Heart left ventricle (tissue), 16 donors: ENCODE results near the gene DPP8. TPM values are rescaled to one million over a fixed set of nuclear protein-coding genes. Genes with fewer than 3 reads are reported as not detected.

Experiments used
- ATAC-seq, 4 donors: fragments of 200-7000 bp; cut with Tn5 transposase; one replicate each; pipeline ENCODE4 v1.9.1; 2020 to 2022; ENCODE audit warnings: moderate library complexity in 4 of 4, mild to moderate bottlenecking in 3 of 4, moderate number of reproducible peaks in 1 of 4
- DNase-seq, 5 donors: peaks; one replicate each; pipeline ENCODE4 v3.0.0-alpha.2; 2020
- H3K27ac ChIP-seq, 12 donors: fragments of 200-600 bp; sonication (generic) in 4 of 12; one replicate each; pipeline versions ENCODE4 v1.5.0 to v1.8.0; 2016 to 2022; ENCODE audit warnings: mild to moderate bottlenecking in 2 of 12
- H3K27me3 ChIP-seq, 9 donors: fragments of 200-600 bp; sonication (generic) in 2 of 9; one replicate each; pipeline versions ENCODE4 v1.5.1 to v1.8.0; 2016 to 2022; ENCODE audit warnings: mild to moderate bottlenecking in 3 of 9
- H3K36me3 ChIP-seq, 9 donors: fragments of 200-600 bp; sonication (generic) in 2 of 9; one replicate each; pipeline versions ENCODE4 v1.5.0 to v1.8.0; 2018 to 2022; ENCODE audit warnings: mild to moderate bottlenecking in 2 of 9
- H3K4me1 ChIP-seq, 12 donors: fragments of 200-600 bp; sonication (generic) in 4 of 12; one replicate each; pipeline versions ENCODE4 v1.5.0 to v1.8.0; 2016 to 2022; ENCODE audit warnings: mild to moderate bottlenecking in 3 of 12
- H3K4me3 ChIP-seq, 12 donors: fragments of 200-600 bp; sonication (generic) in 4 of 12; one replicate each; pipeline versions ENCODE4 v1.5.0 to v1.8.0; 2017 to 2022; ENCODE audit warnings: mild to moderate bottlenecking in 9 of 12, moderate library complexity in 4 of 12
- H3K9me3 ChIP-seq, 12 donors: fragments of 200-600 bp; sonication (generic) in 4 of 12; one replicate each; pipeline versions ENCODE4 v1.5.0 to v1.8.0; 2016 to 2022; ENCODE audit warnings: mild to moderate bottlenecking in 1 of 12
- POLR2A ChIP-seq, 2 donors: fragments of 450-650 bp; IDR thresholded peaks; one replicate each; pipeline ENCODE4 v1.6.1; 2017; ENCODE audit warnings: antibody characterized with exemption in 2 of 2, mild to moderate bottlenecking in 2 of 2, moderate library complexity in 2 of 2
- WGBS, 4 donors: extraction: QIAGEN DNeasy Blood & Tissue Kit in 2 of 4; methylation state at CpG; one replicate each; pipeline versions ENCODE4 v1.1.5 to v1.1.7; 2013 to 2018; 5-methylcytosine and 5-hydroxymethylcytosine counted together
- intact Hi-C, 10 donors: fragments of 100-400 bp; cut with DNase I; formaldehyde crosslinking; loops; one replicate each; pipeline versions ENCODE4 v1.11.1 to v1.14.2; 2022
- polyA plus RNA-seq, 2 donors: library from polyadenylated mRNA; stranded (reverse); fragments of 200-250 nt; gene quantifications; one replicate each; pipeline ENCODE4 v1.2.3, GENCODE V29; 2013
- total RNA-seq, 9 donors: library from RNA; depleted of rRNA in 2 of 9; stranded (reverse); fragments of >200 nt in 2 of 9; fragmentation: NEBNext Ultra II Directional in 3 of 9; extraction: Animal tissue kit (Norgen Biotek cat#: 25700) in 3 of 9; gene quantifications; one replicate each; pipeline versions ENCODE4 v1.1.0 to v1.2.4, GENCODE V29; 2016 to 2023
- TF ChIP-seq, protein P1 (sequence below), 12 donors: fragments of 200-600 bp; sonication (generic) in 4 of 12; IDR thresholded peaks; one replicate each; pipeline versions ENCODE4 v1.5.0 to v1.8.0; 2018 to 2022; ENCODE audit warnings: antibody characterized with exemption in 12 of 12, mild to moderate bottlenecking in 5 of 12
- donor health status: ischemic (EF 13 %, LVEDD 7.1; RV severe dilation, severe dysfunction).
- donor health status: healthy with polysubstance abuse.
- donor health status: DM: no; HTN: yes; CAD: no.
- donor health status: DM: no; HTN: no; CAD: no.
- donor health status: ischemic (EF 25% LVEDD 6.9; RV normal size, moderate dysfunction).
- donor health status: ischemic (EF 25% LVEDD 5.7; RV mildly dilated, moderate dysfunction).
- donor health status: healthy.
- donor health status: DM: yes; HTN: yes; CAD: no.
- donor health status: ischemic (EF 35%, LVEDD 5.7; RV mildly dilated, moderate dysfunction).
- donor health status: nonischemic (EF 11% LVEDD 7.7; RV severe dilation, severe dysfunction).
- donor health status: DM: yes; HTN: yes; CAD: no.
- donor health status: PGD.
- donor health status: ischemic (EF 29% LVEDD 5.4; RV normal size, mild dysfunction).
- donor health status: nonischemic (EF 23%, LVEDD 6.1; RV moderate dilation, normal function).

The DPP8 gene
- total and polyA plus RNA-seq, 11 donors, result 10.0 to 44.5 (median 39.2) TPM

DNA sequence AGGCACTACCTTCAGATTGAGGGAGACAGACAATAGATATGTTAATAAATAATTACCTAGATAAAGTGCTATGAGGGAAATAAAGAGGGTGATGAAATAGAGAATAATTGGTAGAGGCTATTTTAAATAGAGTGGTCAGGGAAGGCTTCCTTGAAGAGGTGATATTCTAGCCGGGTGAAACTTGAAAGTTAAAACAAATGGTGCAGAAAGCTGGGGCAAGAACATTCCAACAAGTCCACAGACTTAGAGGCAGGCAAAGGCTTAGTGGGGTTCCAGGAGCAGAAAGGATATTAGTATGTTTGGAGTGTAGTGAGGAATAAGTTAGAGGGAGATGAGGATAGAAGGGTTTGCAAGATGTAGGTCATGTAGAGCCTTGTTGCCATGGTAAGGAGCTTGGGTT, 22.8 kb upstream of the DPP8 start:
- 82 to 98% (median 91%) methylated on average over 1 of the region's 1 CpG for WGBS, 4 donors
- H3K27ac ChIP-seq, result no peak overlapping the region
- H3K9me3 ChIP-seq, result no peaks in the 10 kb centered on the region
- no peak for ATAC-seq
- H3K27me3 ChIP-seq, result no peaks in the 10 kb centered on the region
- H3K4me1 ChIP-seq, result no peaks in the 10 kb centered on the region
- intact Hi-C loops, result no loop called here
- DNase-seq, result no peak
- peaks cover 0 to 4% (median 0%) of the 10 kb centered on the region in 9 donors for H3K36me3 ChIP-seq
- no peak overlapping the region for H3K4me3 ChIP-seq
- TF ChIP-seq, protein P1, sequence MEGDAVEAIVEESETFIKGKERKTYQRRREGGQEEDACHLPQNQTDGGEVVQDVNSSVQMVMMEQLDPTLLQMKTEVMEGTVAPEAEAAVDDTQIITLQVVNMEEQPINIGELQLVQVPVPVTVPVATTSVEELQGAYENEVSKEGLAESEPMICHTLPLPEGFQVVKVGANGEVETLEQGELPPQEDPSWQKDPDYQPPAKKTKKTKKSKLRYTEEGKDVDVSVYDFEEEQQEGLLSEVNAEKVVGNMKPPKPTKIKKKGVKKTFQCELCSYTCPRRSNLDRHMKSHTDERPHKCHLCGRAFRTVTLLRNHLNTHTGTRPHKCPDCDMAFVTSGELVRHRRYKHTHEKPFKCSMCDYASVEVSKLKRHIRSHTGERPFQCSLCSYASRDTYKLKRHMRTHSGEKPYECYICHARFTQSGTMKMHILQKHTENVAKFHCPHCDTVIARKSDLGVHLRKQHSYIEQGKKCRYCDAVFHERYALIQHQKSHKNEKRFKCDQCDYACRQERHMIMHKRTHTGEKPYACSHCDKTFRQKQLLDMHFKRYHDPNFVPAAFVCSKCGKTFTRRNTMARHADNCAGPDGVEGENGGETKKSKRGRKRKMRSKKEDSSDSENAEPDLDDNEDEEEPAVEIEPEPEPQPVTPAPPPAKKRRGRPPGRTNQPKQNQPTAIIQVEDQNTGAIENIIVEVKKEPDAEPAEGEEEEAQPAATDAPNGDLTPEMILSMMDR (IDR thresholded peaks at IDR 0.05), result no peak
- TF ChIP-seq POLR2A (IDR thresholded peaks at IDR 0.05), result no peak

DNA sequence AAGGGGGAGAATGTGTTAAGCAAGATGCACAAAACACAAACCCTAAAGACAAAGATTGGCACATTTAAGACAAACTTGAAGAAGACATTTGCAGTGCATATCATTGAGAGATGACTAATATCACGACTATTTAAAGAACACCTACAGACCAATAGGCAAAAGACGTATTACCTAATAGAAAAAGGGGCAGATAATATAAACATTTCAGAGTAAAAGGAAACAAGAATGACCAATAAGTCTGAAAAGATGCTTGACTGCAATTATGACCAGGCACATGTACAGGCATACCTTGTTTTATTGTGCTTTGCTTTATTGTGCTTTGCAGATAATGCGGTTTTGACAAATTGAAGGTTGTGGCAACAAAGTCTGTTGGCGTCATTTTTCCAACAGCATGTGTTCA, 17.7 kb upstream of the DPP8 start:
- H3K36me3 ChIP-seq, result peaks cover 0 to 4% (median 0%) of the 10 kb centered on the region in 9 donors
- H3K27ac ChIP-seq, result no peak overlapping the region
- DNase-seq, result no peak
- TF ChIP-seq, protein P1 (IDR thresholded peaks at IDR 0.05), result no peak
- no peak for TF ChIP-seq POLR2A (IDR thresholded peaks at IDR 0.05)
- intact Hi-C loops, result no loop called here
- H3K9me3 ChIP-seq, result no peaks in the 10 kb centered on the region
- no peaks in the 10 kb centered on the region for H3K27me3 ChIP-seq
- H3K4me3 ChIP-seq, result no peak overlapping the region
- no peak for ATAC-seq
- H3K4me1 ChIP-seq, result peaks cover 0 to 24% (median 12%) of the 10 kb centered on the region in 12 donors
- 92 to 95% (median 93%) methylated on average over 4 of the region's 4 CpGs for WGBS, 4 donors

DNA sequence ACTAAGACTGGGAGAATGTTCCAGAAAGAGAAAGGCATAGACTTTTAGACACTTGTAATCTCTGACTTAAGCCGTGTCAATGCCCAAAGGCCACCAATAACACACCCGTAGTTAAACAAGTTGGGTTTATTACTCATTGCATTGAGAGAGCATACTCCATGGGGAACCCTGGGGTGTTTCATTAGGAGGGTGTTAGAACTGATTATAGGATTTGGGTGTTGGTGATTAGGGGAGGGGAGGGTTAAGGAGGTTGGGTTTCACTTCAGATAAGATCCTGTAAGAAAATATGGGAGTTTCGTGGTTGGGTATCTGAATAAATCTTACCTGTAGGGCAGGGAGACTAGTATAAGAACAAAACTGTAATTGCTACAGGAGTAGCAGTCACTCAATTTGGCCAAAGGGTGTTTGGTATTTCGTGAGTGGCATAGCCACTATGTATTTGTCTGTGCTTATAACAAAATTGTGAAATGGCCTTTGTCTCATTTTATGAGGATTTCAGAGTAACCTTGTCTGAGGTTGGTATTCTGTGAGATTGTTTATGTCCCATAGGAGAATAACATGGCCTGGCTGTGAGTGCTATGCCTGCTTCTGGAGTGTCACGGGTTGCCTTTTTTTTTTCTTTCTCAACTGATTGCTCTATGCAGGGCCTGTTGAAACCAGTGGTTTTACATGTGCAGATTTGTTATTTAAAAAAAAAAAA, 15.7 kb upstream of the DPP8 start:
- Histone ChIP-seq H3K36me3 (peaks cover 0 to 4% (median 0%) of the 10 kb centered on the region in 9 donors), H3K27me3 (no peaks in the 10 kb centered on the region), H3K4me3 (no peak overlapping the region), H3K4me1 (peaks cover 0 to 31% (median 14%) of the 10 kb centered on the region in 12 donors), H3K9me3 (no peaks in the 10 kb centered on the region), H3K27ac (no peak overlapping the region)
- intact Hi-C loops, result no loop called here
- ATAC-seq (no peak), DNase-seq (no peak)
- no peak for TF ChIP-seq POLR2A (IDR thresholded peaks at IDR 0.05)
- TF ChIP-seq, protein P1 (IDR thresholded peaks at IDR 0.05), result no peak
- WGBS, 4 donors, result 75 to 78% (median 77%) methylated on average over 5 of the region's 5 CpGs

DNA sequence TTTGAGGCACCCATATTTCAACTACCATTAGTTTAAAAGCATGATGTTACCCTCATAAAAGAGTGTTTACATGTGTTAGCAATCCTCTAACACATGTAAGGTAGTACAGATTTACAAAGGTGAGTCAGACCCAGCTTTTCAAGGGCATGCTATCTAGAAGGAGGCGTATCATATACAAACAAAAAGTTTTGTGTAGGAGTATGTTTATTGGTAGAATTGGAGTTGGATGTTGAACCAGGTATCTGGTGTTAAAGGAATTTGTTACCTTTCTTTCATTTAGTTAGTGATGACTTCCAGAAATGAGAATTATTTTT, 15.2 kb upstream of the DPP8 start:
- TF ChIP-seq, protein P1 (IDR thresholded peaks at IDR 0.05), result no peak
- TF ChIP-seq POLR2A (IDR thresholded peaks at IDR 0.05), result no peak
- DNase-seq (no peak), ATAC-seq (no peak)
- Histone ChIP-seq H3K9me3 (no peaks in the 10 kb centered on the region), H3K27ac (no peak overlapping the region), H3K36me3 (peaks cover 0 to 4% (median 0%) of the 10 kb centered on the region in 9 donors), H3K4me3 (no peak overlapping the region), H3K27me3 (no peaks in the 10 kb centered on the region), H3K4me1 (peaks cover 0 to 31% (median 14%) of the 10 kb centered on the region in 12 donors)
- 80 to 98% (median 85%) methylated on average over 1 of the region's 1 CpG for WGBS, 4 donors
- intact Hi-C loops, result no loop called here
